Measurements from ENCODE around the gene OR2S2. TPM values are rescaled to one million over a fixed set of nuclear protein-coding genes. Genes with fewer than 3 reads are reported as not detected.

The OR2S2 gene
- total RNA-seq, 1 donor, result under 0.01 TPM

- no peak for TF ChIP-seq CTCF (IDR thresholded peaks at IDR 0.05; ENCODE audit: insufficient read depth, low read depth, low read length)
- peak overlapping the region; percentile 52 for H3K4me3 ChIP-seq (ENCODE audit: low read depth, low read length)
- peak; percentile 79 for DNase-seq (ENCODE audit: low read depth)
Measured at GRCh38 chr9:35962126-35962906, 4.4 kb upstream of the OR2S2 start.

- no peak overlapping the region for H3K4me3 ChIP-seq (ENCODE audit: low read depth, low read length)
- no peak for DNase-seq (ENCODE audit: low read depth)
- no peak for TF ChIP-seq CTCF (IDR thresholded peaks at IDR 0.05; ENCODE audit: insufficient read depth, low read depth, low read length)
Measured at GRCh38 chr9:35960039-35960655, 2.2 kb upstream of the OR2S2 start.

- no peak for TF ChIP-seq CTCF (IDR thresholded peaks at IDR 0.05; ENCODE audit: insufficient read depth, low read depth, low read length)
- DNase-seq (ENCODE audit: low read depth), result no peak
- no peak overlapping the region for H3K4me3 ChIP-seq (ENCODE audit: low read depth, low read length)
Measured at GRCh38 chr9:35956651-35957050, 1.3 kb downstream of the OR2S2 start.

- peak; percentile 90 for TF ChIP-seq CTCF (IDR thresholded peaks at IDR 0.05; ENCODE audit: insufficient read depth, low read depth, low read length)
- H3K4me3 ChIP-seq (ENCODE audit: low read depth, low read length), result no peak overlapping the region
- peak; percentile 84 for DNase-seq (ENCODE audit: low read depth)
Measured at GRCh38 chr9:35954942-35955546, 2.9 kb downstream of the OR2S2 start.

GRCh38 chr9:35952526-35953191 is 5.3 kb downstream of the OR2S2 start:
- H3K4me3 ChIP-seq (ENCODE audit: low read depth, low read length), result no peak overlapping the region
- TF ChIP-seq CTCF (IDR thresholded peaks at IDR 0.05; ENCODE audit: insufficient read depth, low read depth, low read length), result no peak
- DNase-seq (ENCODE audit: low read depth), result no peak

GRCh38 chr9:35951736-35952135 is 6.2 kb downstream of the OR2S2 start:
- TF ChIP-seq CTCF (IDR thresholded peaks at IDR 0.05; ENCODE audit: insufficient read depth, low read depth, low read length), result no peak
- DNase-seq (ENCODE audit: low read depth), result no peak
- H3K4me3 ChIP-seq (ENCODE audit: low read depth, low read length), result no peak overlapping the region
